ENCODE data around the gene ZFR.

Gene ZFR

GRCh38 chr5:32309761-32310160 lies 134.8 kb downstream of the ZFR start:
- no peak for DNase-seq (ENCODE audit: low spot score)
- in situ Hi-C loops (cut with MboI; ENCODE audit: low sequenced_read_pairs, unreplicated experiment), result no loop called here

GRCh38 chr5:32308946-32309345 lies 135.6 kb downstream of the ZFR start:
- no peak for DNase-seq (ENCODE audit: low spot score)
- in situ Hi-C loops (cut with MboI; ENCODE audit: low sequenced_read_pairs, unreplicated experiment), result no loop called here
- TF ChIP-seq CTCF (IDR thresholded peaks at IDR 0.05; ENCODE audit: borderline replicate concordance, control extremely low read depth, extremely low read depth, insufficient read depth, missing control alignments), result no peak

More at GRCh38 chr5:32309761-32310160, 134.8 kb downstream of the ZFR start:
- no peak for TF ChIP-seq CTCF (IDR thresholded peaks at IDR 0.05; ENCODE audit: borderline replicate concordance, control extremely low read depth, extremely low read depth, insufficient read depth, missing control alignments)

GRCh38 chr5:32307769-32308194 lies 136.8 kb downstream of the ZFR start:
- no peak for TF ChIP-seq CTCF (IDR thresholded peaks at IDR 0.05; ENCODE audit: borderline replicate concordance, control extremely low read depth, extremely low read depth, insufficient read depth, missing control alignments)
- no peak for DNase-seq (ENCODE audit: low spot score)
- in situ Hi-C loops (cut with MboI; ENCODE audit: low sequenced_read_pairs, unreplicated experiment), result no loop called here

- in situ Hi-C loops (cut with MboI; ENCODE audit: low sequenced_read_pairs, unreplicated experiment), result no loop called here
- no peak for DNase-seq (ENCODE audit: low spot score)
- TF ChIP-seq CTCF (IDR thresholded peaks at IDR 0.05; ENCODE audit: borderline replicate concordance, control extremely low read depth, extremely low read depth, insufficient read depth, missing control alignments), result no peak
These were observed 139.9 kb downstream of the ZFR start for GRCh38 chr5:32304622-32305021.
